ENCODE data around the gene TAS2R1.
"Not testable (repeated sequence)": the region's sequence is repeated elsewhere in the genome, so short reads cannot be mapped to it uniquely, and the experiment has no call there.

The TAS2R1 gene

DNA sequence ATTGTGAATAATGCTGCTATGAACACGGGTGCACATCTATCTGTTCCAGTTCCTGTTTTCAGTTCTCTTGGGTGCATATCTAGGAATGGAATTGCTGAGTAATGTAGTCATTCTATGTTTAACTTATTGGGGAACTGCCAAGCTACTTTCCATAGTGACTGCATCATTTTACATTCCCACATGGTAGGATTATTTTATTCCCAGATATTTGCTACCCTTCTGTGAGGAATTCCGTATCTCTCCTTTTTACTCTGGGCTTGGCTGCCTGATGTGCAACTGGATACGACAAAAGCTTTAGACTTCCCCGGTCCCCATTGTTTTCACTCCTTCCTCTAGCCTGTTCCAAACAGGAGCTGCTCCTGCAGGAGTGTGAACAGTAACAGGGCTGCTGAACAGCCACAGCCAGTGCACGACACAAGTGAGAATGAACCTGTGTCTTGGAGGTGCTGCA lies 7.2 kb downstream of the TAS2R1 start:
- DNase-seq (ENCODE audit: low spot score), result no peak

GRCh38 chr5:9621379-9621903 lies 8.7 kb downstream of the TAS2R1 start:
- DNase-seq (ENCODE audit: low spot score), result no peak

GRCh38 chr5:9619331-9620092 lies 10.6 kb downstream of the TAS2R1 start:
- DNase-seq (ENCODE audit: low spot score), result no peak

DNA sequence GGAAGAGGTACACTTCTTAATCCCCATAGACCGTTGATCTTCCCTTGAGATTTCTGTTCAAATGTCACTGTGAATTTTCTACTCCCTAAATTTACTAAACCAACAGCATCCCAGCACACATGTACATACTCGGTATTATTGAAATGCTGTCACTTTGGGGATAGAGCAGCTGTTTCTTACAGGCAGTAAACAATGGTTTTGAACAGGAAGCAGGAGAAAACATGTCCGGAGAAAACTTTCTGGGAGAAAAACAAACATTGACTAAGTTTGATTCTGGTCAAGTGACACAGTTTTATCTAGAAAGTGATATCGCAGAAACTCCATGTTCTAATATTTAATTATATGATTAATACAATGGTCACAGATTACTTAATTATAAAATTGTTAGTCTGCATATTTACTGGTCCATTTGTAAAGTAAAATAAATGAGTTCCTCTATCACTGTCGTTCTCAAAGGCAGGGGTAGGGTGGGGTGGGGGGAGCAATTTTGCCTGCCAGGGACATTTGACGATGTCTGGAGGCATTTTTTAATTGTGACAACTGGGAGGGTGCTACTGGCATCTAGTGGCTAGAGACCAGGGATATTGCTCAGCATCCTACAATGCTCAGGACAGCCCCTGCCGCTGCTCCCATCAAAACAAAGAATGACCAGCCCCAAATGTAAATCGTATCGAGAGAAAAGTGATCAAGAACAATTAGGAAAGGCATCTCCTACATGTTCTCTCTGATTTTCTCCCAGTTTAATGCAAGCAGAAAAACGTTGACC lies 12.2 kb downstream of the TAS2R1 start:
- no peak for DNase-seq (ENCODE audit: low spot score)

DNA sequence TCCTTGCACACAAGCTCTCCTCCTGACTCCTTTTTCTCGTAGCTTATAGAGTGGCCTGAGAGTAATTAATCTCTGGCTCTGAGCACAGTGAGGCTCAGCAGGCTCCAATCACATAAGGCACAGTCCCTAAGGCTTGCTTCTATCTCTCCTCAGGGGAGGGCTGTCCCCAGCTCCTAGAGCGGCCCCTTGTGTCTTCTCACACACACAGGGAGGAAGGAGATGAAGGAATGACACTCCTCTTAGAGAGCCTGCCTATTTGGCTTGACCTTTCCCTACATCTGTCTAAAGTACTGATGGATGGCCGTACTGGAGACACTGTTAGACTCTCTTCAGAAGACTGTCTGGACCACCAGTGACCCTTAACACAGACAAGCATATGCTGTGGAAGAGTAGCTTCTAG lies 12.9 kb downstream of the TAS2R1 start:
- no peak for DNase-seq (ENCODE audit: low spot score)

DNA sequence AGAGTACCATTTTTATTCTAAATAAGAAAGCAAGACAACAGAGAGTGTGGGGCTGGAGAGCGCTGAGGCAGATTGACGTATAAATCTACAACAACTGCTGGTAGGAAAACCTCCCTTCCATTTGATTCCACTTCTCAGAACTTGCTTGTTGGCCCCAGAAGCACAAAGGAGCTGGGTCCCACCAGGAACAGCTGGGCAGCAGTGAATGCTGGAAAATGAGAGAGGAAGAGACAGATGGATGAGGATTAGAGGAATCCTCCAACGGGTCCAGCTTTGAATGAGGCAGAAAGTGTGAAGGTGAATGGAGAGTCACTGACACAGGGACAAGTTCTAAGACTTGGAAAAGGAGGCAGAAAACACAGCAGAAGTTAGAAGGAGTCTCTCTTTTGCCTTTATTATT lies 14.8 kb downstream of the TAS2R1 start:
- DNase-seq (ENCODE audit: low spot score), result no peak

- DNase-seq (ENCODE audit: low spot score), result no peak
Measured at GRCh38 chr5:9613360-9613759, 16.8 kb downstream of the TAS2R1 start.

DNA sequence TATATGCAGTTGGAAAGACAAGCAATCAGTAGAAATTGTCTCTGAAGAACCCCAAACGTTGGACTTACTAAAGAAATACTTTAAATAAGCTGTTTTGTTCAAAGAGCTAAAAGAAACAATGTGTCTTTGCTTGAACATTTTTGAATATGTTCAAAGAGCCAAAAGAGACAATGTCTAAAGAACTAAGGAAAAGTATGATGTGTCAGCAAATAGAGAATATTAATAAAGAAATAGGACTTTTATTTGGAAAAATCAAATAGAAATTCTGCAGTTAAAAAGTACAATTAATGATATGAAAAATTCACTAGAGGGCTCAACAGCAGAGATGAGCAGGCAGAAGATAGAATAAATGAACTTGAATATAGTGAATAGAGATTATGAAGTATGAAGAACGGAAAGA lies 19.2 kb downstream of the TAS2R1 start:
- no peak for DNase-seq (ENCODE audit: low spot score)

- no peak for DNase-seq (ENCODE audit: low spot score)
Measured at GRCh38 chr5:9610364-9610763, 19.8 kb downstream of the TAS2R1 start.

DNA sequence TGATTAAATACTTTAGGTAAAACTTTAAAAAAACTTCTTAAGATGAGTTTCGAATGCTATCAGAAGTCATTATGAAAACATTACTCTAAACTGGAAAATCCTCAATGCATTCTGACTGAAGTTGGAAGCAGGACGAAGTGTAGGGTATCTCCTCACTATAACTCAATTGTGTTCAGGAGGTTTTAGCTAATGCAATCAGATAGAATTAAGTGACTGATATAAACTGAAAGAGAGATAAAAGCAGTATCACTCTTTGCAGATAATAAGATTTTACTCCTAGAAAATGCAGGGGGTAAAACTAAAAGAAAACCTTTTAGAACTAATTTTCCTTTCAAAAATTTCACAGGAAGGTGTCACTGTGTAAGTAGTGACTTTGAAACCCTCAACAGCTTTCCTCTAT lies 22.1 kb downstream of the TAS2R1 start:
- no peak for DNase-seq (ENCODE audit: low spot score)

DNA sequence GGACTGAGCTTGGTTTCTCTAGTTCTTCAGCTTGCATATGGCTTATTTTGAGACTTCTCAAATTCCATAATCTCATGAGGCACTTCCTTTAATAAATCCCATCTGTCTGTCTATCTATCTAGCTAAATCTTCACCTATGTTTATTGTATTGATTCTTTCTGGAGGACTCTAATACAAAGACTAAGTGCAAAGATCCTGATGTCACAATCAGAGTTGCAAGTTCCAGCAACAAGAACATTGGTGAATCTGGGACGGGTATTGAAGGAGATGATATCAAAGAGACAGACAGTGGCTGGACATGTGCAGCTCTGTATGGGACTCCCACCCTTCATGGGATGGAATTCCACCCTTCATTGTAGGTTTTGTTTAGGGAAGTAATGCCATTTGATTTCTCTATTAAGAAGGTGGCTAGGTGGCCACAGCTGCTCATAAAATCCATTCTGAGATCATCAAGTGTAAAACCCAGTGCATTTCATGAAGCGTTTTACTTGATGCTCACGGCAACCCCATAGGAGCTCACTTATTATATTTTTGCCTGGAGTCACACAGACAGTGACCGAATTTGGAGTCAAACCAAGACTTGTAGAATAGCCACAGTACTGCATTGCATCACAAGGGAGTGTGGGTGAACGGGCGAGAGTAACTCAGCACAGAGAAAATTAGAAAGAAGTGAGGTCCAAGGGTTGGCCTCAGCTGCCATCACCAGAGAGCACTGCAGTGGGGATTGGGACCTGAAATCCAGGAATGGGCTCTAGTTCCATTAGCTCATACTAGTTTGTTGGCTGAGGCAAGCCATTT lies 24.9 kb downstream of the TAS2R1 start:
- no peak for DNase-seq (ENCODE audit: low spot score)

DNA sequence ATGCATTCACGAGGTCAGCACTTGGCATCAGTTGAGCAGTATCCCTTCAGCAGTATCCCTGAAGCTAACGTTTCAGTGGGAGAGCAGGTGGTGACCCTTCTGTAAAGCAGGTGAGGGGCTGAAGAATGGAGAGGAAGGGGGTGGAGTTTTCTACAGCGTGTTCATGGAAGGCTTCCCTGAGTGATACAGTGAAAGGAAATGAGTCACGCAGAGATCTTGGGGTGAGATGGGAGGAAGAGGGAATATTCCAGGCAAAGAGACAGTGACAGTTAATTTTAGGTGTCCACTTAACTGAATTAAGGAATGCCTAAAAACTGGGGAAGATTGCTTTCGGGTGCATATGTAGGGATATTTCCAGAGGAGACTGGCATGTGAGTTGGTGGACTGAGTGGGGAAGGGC lies 25.7 kb downstream of the TAS2R1 start:
- DNase-seq (ENCODE audit: low spot score), result no peak

DNA sequence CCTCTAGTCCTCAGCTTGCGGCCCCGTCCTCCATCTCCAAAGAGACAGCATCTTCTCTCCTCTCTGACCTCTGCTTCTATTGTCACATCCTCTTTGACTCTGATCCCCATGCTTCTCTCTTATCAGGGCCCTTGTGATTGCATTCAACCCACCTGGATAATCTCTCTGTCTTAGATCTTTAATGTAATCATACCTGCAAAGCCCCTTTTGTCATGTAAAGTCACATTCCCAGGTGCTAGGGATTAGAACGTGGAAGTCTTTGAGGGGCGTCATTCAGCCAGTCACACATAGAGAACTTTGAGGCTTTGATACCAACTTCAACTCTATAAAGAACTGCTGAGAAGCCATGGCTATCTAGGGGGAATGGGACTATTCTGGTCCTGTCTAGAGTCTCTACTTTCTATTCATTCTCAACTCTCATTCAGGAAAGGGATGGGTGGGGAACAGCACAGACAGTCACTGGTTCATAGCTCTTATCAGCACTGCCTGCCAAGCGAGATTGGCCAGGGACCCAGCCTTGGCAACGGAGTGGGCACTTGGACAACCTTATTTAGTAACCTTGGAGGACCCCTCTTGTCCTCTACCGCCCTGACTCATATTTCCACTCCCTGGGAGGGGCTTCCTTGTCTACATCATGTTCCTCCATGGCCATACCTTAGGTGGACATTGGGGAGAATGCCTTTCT lies 29.0 kb downstream of the TAS2R1 start:
- DNase-seq (ENCODE audit: low spot score), result no peak

DNA sequence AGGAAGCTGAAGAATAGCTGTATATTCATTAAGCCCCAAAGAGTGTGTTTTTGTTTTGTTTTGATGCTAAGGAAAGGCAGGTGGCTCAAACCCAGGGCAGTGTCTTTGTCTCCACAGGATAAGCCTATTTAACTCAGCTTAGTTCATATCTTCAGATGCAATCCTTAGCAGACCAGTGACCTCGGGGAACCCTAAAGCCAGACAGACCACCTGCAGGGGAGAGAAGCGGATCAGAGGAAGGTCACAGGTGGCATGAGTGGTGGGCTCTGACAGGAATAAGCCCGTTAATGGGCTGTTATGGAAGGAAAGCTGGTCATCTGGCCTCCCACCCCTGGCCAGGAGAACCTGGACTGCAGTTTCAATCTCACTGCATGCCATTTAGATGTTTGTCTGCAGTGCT lies 30.8 kb downstream of the TAS2R1 start:
- DNase-seq (ENCODE audit: low spot score), result no peak

GRCh38 chr5:9598329-9598728 lies 31.8 kb downstream of the TAS2R1 start:
- not testable (repeated sequence) for DNase-seq (ENCODE audit: low spot score)

DNA sequence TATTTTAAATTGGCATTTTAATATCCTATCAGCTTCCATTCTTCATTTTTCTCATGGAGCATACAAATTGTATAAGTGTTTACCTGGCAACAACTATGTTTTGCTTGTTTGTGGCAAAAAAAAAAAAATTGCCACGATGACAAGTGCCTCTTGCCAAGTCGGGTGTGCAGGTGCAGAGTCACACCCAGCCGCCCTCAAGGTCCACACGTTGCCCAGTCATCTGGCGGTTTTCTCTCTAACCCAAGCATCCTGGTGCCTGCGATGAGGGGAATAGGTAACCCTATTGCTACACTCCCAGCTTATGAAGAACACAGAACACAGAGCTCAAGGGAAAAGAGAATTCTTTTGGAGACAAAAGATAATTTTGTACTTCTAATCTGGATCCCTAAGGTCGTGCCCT lies 32.8 kb downstream of the TAS2R1 start:
- DNase-seq (ENCODE audit: low spot score), result not testable (repeated sequence)

DNA sequence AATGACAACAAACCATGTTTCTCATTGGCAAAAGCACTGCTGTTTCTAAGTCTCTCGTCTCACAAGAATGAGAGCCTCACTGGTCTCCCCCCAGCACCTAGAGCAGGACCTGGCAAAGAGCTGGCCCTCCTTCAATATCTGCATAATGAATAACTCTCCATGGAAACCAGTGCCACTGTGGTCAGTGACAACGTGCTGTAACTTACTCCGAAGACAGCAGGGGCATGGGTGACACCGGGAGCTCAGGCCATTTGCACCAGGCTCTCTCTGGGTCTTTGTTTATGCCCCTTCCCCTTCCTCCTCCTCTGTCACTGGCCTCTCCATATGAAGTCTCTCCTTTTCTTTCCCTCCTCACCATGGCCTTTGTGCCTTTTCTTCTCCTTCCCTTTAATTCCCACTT lies 33.3 kb downstream of the TAS2R1 start:
- DNase-seq (ENCODE audit: low spot score), result no peak

DNA sequence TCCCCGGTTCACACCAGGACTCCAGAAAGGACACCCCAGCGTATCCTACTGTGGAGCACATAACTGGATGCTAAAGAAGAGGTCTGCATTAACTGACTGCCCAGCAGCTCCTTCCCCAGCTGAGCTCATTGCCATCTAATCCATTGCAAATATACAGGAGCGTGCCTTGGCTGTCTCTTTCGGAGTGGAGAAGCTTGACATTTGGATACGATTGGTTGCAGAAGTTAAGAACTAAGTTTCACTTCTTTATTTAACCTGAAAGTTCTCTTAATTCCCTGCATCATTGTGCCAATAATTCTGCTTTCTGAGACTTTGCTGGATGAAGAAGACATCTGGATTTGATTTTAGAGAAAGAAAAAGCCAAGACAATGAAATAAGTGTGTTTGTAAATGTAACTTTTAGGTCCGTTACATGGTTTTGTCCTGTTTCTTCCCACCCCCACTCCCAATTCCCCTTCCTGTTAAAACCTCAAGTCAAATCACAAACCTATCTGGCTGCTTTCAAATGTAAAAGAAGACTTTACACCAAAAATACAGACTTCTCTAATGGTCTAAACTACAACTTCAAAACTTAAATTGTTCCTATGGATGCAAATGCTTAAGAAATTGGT lies 33.9 kb downstream of the TAS2R1 start:
- DNase-seq (ENCODE audit: low spot score), result no peak

- DNase-seq (ENCODE audit: low spot score), result no peak
Measured at GRCh38 chr5:9594913-9595312, 35.2 kb downstream of the TAS2R1 start.

DNA sequence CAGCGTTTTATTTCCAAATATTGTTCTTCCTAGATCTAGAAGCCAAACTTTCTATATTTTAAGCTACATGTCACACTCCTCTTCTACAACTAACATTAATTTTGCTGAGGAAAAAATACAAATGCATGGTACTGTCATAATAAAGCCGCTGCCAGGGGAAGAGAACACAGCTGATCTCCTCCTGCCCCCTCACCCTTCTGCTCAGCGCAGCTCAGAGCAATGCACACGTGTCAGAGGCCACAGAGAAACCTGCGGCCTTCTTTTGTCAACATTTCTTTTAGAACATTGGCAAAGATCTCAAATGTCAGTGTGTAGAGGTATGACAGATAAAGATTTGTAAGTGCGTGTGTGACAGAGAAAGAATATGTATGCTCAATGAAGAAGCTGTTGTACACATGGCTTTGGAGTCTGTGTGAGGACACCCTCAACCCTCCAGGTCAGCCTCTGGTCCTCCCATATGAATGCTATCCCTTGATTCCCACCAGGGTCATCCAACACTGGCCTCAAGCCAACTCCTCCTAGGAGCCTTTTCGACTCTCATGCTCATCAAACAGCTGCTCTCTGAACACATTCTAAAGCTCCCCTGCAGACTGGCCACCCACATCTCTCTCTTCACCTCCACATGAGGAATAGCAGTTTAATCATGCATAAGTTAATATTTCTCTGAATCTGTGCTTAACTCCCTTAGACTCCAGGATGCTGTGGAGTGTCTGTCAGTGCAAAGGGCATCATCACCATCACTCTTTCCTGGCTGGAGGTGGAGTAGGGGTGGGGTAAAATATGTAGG lies 40.9 kb downstream of the TAS2R1 start:
- no peak for DNase-seq (ENCODE audit: low spot score)

- no peak for DNase-seq (ENCODE audit: low spot score)
Measured at GRCh38 chr5:9588254-9588653, 41.9 kb downstream of the TAS2R1 start.

Measured in hematopoietic multipotent progenitor cell treated with erythropoietin and hydrocortisone succinate and interleukin-3 and kit ligand, for 15 days (in vitro differentiated cells).